Activated CD4-positive, alpha-beta T cell treated with anti-CD3 and anti-CD28 coated beads, Interleukin-2, amount 10 ng/mL, durations not matched to agents 7 days and 5 days (primary cell): Measurements from ENCODE around the gene USP53. TPM values are rescaled to one million over a fixed set of nuclear protein-coding genes. Genes with fewer than 3 reads are reported as not detected.
"Not testable (repeated sequence)": the region's sequence is repeated elsewhere in the genome, so short reads cannot be mapped to it uniquely, and the experiment has no call there.

Experiments
- CTCF ChIA-PET: fragments of 350-600 bp; sonication (Branson Sonifier 250); formaldehyde crosslinking; loops from one replicate; lab custom pipeline; 2021; ENCODE audit warnings: antibody characterized with exemption; lab: Charles Lee
- POLR2A ChIA-PET: fragments of 350-600 bp; sonication (Branson Sonifier 250); formaldehyde crosslinking; loops from one replicate; lab custom pipeline; 2021; ENCODE audit warnings: antibody characterized with exemption; lab: Charles Lee
- DNase-seq: peaks from one replicate; pipeline ENCODE4 v3.0.0-alpha.2; 2020
- H3K27ac Mint-ChIP-seq: one replicate; pipeline ENCODE4 v1.8.0; 2021; ENCODE audit warnings: mild to moderate bottlenecking, moderate library complexity, mixed read lengths
- H3K27me3 Mint-ChIP-seq: one replicate; pipeline ENCODE4 v1.8.0; 2021; ENCODE audit warnings: mixed read lengths
- H3K36me3 Mint-ChIP-seq: one replicate; pipeline ENCODE4 v1.8.0; 2021; ENCODE audit warnings: low read depth, mixed read lengths
- H3K4me1 Mint-ChIP-seq: one replicate; pipeline ENCODE4 v1.8.0; 2021; ENCODE audit warnings: mixed read lengths
- H3K4me3 Mint-ChIP-seq: one replicate; pipeline ENCODE4 v1.8.0; 2021; ENCODE audit warnings: mild to moderate bottlenecking, moderate library complexity, mixed read lengths
- H3K9me3 Mint-ChIP-seq: one replicate; pipeline ENCODE4 v1.8.0; 2021; ENCODE audit warnings: mixed read lengths
- total RNA-seq, 2 experiments: library from RNA; stranded (reverse); gene quantifications; one replicate each; pipeline ENCODE4 v1.2.3, GENCODE V29; 2021

The USP53 gene
- total RNA-seq, 2 experiments from 2014 or later: 6.7 to 6.9 TPM

DNA sequence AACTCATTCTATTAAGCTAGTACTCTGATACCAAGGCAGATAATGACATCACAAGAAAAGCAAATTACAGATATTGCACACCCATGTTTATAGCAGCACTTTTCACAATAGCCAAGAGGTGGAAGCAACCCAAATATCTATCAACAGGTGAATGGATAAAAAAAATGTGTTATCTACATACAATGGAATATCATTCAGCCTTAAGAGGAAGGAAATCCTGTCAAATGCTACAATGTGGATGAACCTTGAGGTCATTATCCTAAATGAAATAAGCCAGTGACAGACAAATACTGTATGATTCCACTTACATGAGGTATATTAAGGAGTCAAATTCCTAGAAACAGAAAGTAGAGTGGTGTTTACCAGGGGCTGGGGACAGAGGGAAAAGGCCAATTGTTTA is 95.1 kb downstream of the USP53 start:
- Mint-ChIP-seq H3K4me1 (peaks cover 5% of the 10 kb centered on the region), H3K27me3 (peaks cover 13% of the 10 kb centered on the region), H3K9me3 (no peaks in the 10 kb centered on the region), H3K4me3 (no peak overlapping the region), H3K27ac (no peak overlapping the region), H3K36me3 (no peaks in the 10 kb centered on the region)
- DNase-seq: no peak
- CTCF ChIA-PET: interaction anchor here (0.6 kb wide), 1 partner anchor 305 kb away, joined by 3 read pairs; no protein-coding TSS in a partner anchor
- POLR2A ChIA-PET: no interaction called here

- no peaks in the 10 kb centered on the region for H3K9me3 Mint-ChIP-seq
- ChIA-PET POLR2A (no interaction called here), CTCF (interaction anchor here (0.5 to 3.3 kb wide), 3 partner anchors 10 to 183 kb away, joined by 4 to 9 read pairs (median 8); a partner anchor contains a TSS)
- H3K4me1 Mint-ChIP-seq: peaks cover 6% of the 10 kb centered on the region
- peaks cover 35% of the 10 kb centered on the region for H3K27me3 Mint-ChIP-seq
- no peaks in the 10 kb centered on the region for H3K36me3 Mint-ChIP-seq
- no peak for DNase-seq
- no peak overlapping the region for H3K27ac Mint-ChIP-seq
- H3K4me3 Mint-ChIP-seq: no peak overlapping the region
These were observed 98.3 kb downstream of the USP53 start for GRCh38 chr4:119310826-119311225.

DNA sequence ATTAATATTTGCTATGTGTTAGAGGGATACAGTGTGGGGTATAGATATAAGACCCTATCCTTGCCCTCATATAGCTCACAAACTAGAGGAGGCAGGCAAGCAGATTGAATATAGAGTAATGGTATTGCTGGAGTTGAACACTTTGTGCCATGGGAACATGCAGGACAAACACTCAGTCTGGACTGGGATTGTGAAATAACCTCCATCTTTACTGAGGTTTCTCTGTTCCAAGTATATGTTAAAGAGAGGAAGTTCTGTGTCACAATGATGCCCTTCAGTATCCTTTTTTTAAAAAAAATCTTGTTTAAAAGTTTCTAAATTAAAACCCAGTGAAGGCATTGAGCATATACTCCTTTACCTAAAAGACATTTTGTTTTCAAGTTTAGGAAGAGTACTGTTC is 100.7 kb downstream of the USP53 start:
- Mint-ChIP-seq H3K27me3 (peaks cover 32% of the 10 kb centered on the region), H3K9me3 (no peaks in the 10 kb centered on the region), H3K4me3 (no peak overlapping the region), H3K4me1 (peaks cover 1% of the 10 kb centered on the region), H3K36me3 (no peaks in the 10 kb centered on the region), H3K27ac (no peak overlapping the region)
- CTCF ChIA-PET: interaction anchor here (0.6 to 1.0 kb wide), 2 partner anchors 15 to 153 kb away, joined by 3 to 4 read pairs; no protein-coding TSS in a partner anchor
- POLR2A ChIA-PET: no interaction called here
- DNase-seq: no peak

DNA sequence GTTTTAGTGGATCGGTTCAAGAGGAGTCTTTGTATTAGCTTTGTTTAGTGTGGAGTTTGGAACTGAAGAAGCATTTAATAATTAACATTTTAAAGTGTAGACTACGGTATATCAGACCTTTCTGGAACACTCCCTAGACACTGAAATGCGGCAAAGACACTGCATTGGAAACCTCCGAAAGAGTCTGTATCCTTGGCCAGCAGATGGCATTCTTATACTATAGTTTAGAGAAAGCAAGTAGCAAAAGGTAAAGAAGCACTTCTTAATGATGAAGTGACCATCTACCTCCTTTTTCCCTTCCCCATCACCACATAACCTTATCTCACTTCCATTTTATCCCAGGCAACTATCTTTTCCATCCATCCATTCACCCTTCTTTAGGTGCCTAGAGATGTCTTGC is 101.8 kb downstream of the USP53 start:
- peak; percentile 62 for DNase-seq

GRCh38 chr4:119315036-119315435 is 102.5 kb downstream of the USP53 start:
- Mint-ChIP-seq H3K4me3 (no peak overlapping the region), H3K27ac (no peak overlapping the region), H3K27me3 (peaks cover 29% of the 10 kb centered on the region), H3K4me1 (peaks cover 1% of the 10 kb centered on the region), H3K9me3 (no peaks in the 10 kb centered on the region), H3K36me3 (no peaks in the 10 kb centered on the region)
- DNase-seq: no peak
- POLR2A ChIA-PET: no interaction called here
- CTCF ChIA-PET: no interaction called here

More for the DNA sequence above, 101.8 kb downstream of the USP53 start:
- POLR2A ChIA-PET: no interaction called here
- Mint-ChIP-seq H3K27ac (no peak overlapping the region), H3K36me3 (no peaks in the 10 kb centered on the region), H3K4me1 (peaks cover 1% of the 10 kb centered on the region), H3K9me3 (no peaks in the 10 kb centered on the region), H3K4me3 (no peak overlapping the region), H3K27me3 (peaks cover 31% of the 10 kb centered on the region)
- CTCF ChIA-PET: no interaction called here

DNA sequence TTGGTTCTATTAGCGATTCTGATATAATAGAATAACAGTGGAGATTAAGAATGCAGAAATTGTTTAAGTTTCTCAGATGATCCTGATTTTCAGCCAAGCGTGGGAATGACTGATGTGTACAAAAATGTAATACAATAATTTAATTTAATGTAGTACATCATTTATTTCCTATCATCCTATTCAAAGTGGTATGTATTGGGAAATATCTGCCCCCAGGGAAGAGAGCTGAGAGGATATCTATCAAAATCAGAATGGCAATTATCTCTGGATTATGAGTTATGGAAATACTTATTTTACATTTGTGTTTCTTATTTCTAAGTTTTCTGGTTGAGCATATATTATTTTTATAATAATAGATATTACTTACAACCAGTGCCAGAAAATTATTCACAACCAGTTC is 105.5 kb downstream of the USP53 start:
- H3K27me3 Mint-ChIP-seq: peaks cover 36% of the 10 kb centered on the region
- ChIA-PET POLR2A (no interaction called here), CTCF (no interaction called here)
- DNase-seq: no peak
- no peaks in the 10 kb centered on the region for H3K36me3 Mint-ChIP-seq
- no peaks in the 10 kb centered on the region for H3K9me3 Mint-ChIP-seq
- H3K27ac Mint-ChIP-seq: no peak overlapping the region
- peaks cover 1% of the 10 kb centered on the region for H3K4me1 Mint-ChIP-seq
- no peak overlapping the region for H3K4me3 Mint-ChIP-seq

- ChIA-PET POLR2A (interaction anchor here (0.6 kb wide), 1 partner anchor 1147 kb away, joined by 3 read pairs; no protein-coding TSS in a partner anchor), CTCF (no interaction called here)
- DNase-seq: no peak
- Mint-ChIP-seq H3K4me1 (no peaks in the 10 kb centered on the region), H3K36me3 (no peaks in the 10 kb centered on the region), H3K27me3 (peaks cover 16% of the 10 kb centered on the region), H3K27ac (no peak within 1 kb of the TSS), H3K9me3 (no peaks in the 10 kb centered on the region), H3K4me3 (no peak within 1 kb of the TSS)
These were observed 109.6 kb downstream of the USP53 start, which contains the start of gene FABP2 for GRCh38 chr4:119321921-119322687. TSS of gene FABP2 (minus strand) at chr4:119322138. CDS start at chr4:119322102, 36 bp downstream.

GRCh38 chr4:119328695-119329094 is 116.2 kb downstream of the USP53 start:
- no peaks in the 10 kb centered on the region for H3K4me1 Mint-ChIP-seq
- ChIA-PET POLR2A (no interaction called here), CTCF (interaction anchor here (1.2 kb wide), 1 partner anchor 15 kb away, joined by 4 read pairs; no protein-coding TSS in a partner anchor)
- peaks cover 3% of the 10 kb centered on the region for H3K9me3 Mint-ChIP-seq
- H3K36me3 Mint-ChIP-seq: no peaks in the 10 kb centered on the region
- peaks cover 8% of the 10 kb centered on the region for H3K27me3 Mint-ChIP-seq
- no peak overlapping the region for H3K4me3 Mint-ChIP-seq
- H3K27ac Mint-ChIP-seq: no peak overlapping the region
- DNase-seq: no peak

GRCh38 chr4:119329835-119330620 is 117.5 kb downstream of the USP53 start:
- H3K36me3 Mint-ChIP-seq: no peaks in the 10 kb centered on the region
- H3K4me1 Mint-ChIP-seq: no peaks in the 10 kb centered on the region
- DNase-seq: no peak
- H3K4me3 Mint-ChIP-seq: no peak overlapping the region
- peaks cover 8% of the 10 kb centered on the region for H3K27me3 Mint-ChIP-seq
- no peak overlapping the region for H3K27ac Mint-ChIP-seq
- ChIA-PET CTCF (no interaction called here), POLR2A (no interaction called here)
- H3K9me3 Mint-ChIP-seq: peaks cover 3% of the 10 kb centered on the region

DNA sequence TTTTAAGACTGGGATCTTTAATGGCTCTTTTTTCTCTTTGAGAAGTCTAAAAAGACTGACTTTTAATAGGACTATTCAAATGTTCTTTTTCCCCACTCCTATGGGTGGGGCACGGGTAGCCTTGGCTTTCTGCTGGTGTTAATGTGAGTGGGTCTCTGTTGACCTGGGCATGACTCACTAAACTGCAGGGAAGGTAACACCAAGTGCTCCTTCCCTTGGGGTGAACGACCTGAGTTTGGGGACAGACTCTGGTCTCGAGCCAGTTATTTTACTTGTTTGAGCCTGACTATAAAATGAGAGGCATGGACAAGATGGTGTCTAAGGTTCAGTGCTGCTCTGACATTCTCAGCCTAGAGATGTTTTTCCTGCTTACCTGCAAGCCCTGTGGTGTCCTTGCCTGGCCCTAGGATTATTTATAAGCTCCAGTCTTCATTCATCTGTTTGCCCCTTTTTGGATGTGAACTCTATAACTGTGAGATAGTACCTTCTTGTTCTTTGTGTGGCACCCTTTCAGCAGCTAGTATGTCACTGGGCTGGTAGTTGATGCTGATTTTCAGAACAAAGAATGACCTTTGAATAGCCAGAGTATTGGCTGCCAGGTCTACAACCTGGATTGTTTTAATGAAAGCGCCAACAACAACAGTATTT is 123.9 kb downstream of the USP53 start:
- POLR2A ChIA-PET, H3K27me3 Mint-ChIP-seq: not testable (repeated sequence)

GRCh38 chr4:119337010-119337409 is 124.5 kb downstream of the USP53 start:
- H3K4me1 Mint-ChIP-seq: peaks cover 3% of the 10 kb centered on the region

More for the DNA sequence above, 123.9 kb downstream of the USP53 start:
- H3K36me3 Mint-ChIP-seq, CTCF ChIA-PET, H3K4me1 Mint-ChIP-seq, H3K27ac Mint-ChIP-seq, H3K4me3 Mint-ChIP-seq, DNase-seq, H3K9me3 Mint-ChIP-seq: not testable (repeated sequence)

DNA sequence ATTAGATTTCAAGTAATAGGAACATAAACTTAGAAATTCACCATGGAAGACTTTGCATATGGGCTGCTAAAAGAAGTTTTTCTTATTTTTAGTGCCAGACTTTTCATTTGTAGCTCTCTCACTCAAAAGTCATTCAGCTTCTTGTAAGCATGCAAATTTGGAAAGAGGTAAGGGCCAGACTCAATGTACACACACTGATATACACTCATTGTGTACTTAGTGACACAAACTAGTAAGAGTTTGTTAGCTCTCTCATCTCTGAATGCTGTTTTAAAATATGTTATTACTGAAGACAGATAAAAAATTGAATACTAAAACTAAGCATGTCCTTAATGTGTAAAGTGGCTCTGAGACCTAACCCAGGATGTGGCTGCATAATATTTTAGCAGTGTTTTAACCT is 127.4 kb downstream of the USP53 start:
- H3K36me3 Mint-ChIP-seq, H3K27ac Mint-ChIP-seq, H3K4me3 Mint-ChIP-seq, H3K9me3 Mint-ChIP-seq, H3K27me3 Mint-ChIP-seq, H3K4me1 Mint-ChIP-seq, POLR2A ChIA-PET, DNase-seq, CTCF ChIA-PET: not testable (repeated sequence)

More at GRCh38 chr4:119337010-119337409, 124.5 kb downstream of the USP53 start:
- no peak overlapping the region for H3K4me3 Mint-ChIP-seq
- no peaks in the 10 kb centered on the region for H3K9me3 Mint-ChIP-seq
- no peaks in the 10 kb centered on the region for H3K27me3 Mint-ChIP-seq
- ChIA-PET POLR2A (no interaction called here), CTCF (no interaction called here)
- peak overlapping the region; percentile 1 for H3K27ac Mint-ChIP-seq
- no peak for DNase-seq
- H3K36me3 Mint-ChIP-seq: no peaks in the 10 kb centered on the region
